WTC11 (cell line): Measurements from ENCODE around the gene DRD4.

Source experiments
- ETV6 ChIP-seq: sonication (generic); formaldehyde crosslinking; IDR thresholded peaks from 2 replicates; pipeline ENCODE4 v1.8.1; 2022; ENCODE audit warnings: mild to moderate bottlenecking, missing genetic modification reagents
- FOXP1 ChIP-seq: sonication (generic); formaldehyde crosslinking; IDR thresholded peaks from 2 replicates; pipeline ENCODE4 v1.8.0; 2022; ENCODE audit warnings: missing genetic modification reagents, mild to moderate bottlenecking, moderate library complexity, borderline replicate concordance
- IRF2 ChIP-seq: sonication (generic); formaldehyde crosslinking; IDR thresholded peaks from 2 replicates; pipeline ENCODE4 v1.8.0; 2022; ENCODE audit warnings: low read depth, missing genetic modification reagents, borderline replicate concordance
- JAZF1 ChIP-seq: fragments of 250-450 bp; sonication (Bioruptor Pico); IDR thresholded peaks from 2 replicates; pipeline ENCODE4 v1.9.0; 2021; ENCODE audit warnings: moderate library complexity, mild to moderate bottlenecking, inconsistent platforms
- JUN ChIP-seq: sonication (generic); formaldehyde crosslinking; IDR thresholded peaks from 2 replicates; pipeline ENCODE4 v1.8.0; 2023; ENCODE audit warnings: mild to moderate bottlenecking, missing genetic modification reagents
- NFATC4 ChIP-seq: fragments of 250-450 bp; sonication (Bioruptor Pico); IDR thresholded peaks from 2 replicates; pipeline ENCODE4 v1.9.0; 2021; ENCODE audit warnings: mild to moderate bottlenecking
- ZBTB21 ChIP-seq: sonication (generic); formaldehyde crosslinking; IDR thresholded peaks from 2 replicates; pipeline ENCODE4 v1.8.1; 2023; ENCODE audit warnings: mild to moderate bottlenecking, missing genetic modification reagents, borderline replicate concordance
- TF ChIP-seq, protein P1 (sequence below): fragments of 200-600 bp; IDR thresholded peaks from 2 replicates; pipeline ENCODE4 v1.8.0; 2022; ENCODE audit warnings: antibody characterized with exemption
- TF ChIP-seq, protein P2 (sequence below): sonication (generic); formaldehyde crosslinking; IDR thresholded peaks from 2 replicates; pipeline ENCODE4 v1.8.1; 2022; ENCODE audit warnings: mild to moderate bottlenecking, missing genetic modification reagents, moderate library complexity, borderline replicate concordance
- TF ChIP-seq, protein P3 (sequence below): sonication (generic); formaldehyde crosslinking; IDR thresholded peaks from 2 replicates; pipeline ENCODE4 v1.8.1; 2022; ENCODE audit warnings: low read depth, missing genetic modification reagents, borderline replicate concordance
- TF ChIP-seq, protein P4 (sequence below): sonication (generic); formaldehyde crosslinking; IDR thresholded peaks from 2 replicates; pipeline ENCODE4 v1.8.0; 2022; ENCODE audit warnings: mild to moderate bottlenecking, missing genetic modification reagents

DNA sequence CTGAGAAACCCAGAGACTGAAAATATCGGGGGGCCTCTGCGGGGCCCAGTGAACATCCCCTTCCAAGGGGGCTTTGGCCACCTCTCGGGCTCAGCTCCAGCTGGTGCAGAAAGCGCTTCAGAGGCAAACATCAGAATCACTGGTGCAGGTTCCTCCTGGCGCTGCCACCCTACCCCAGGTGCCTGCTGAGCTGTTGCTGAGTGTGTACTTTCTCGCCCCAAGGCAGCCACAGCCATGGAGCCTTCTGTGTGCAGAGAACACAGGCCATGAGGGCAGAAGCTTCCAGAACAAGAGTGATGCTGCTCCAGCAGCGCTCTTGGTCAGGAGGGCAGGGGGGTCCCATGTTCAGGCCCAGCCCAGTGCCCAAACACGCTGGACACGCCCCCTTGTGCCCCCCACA lies 6.3 kb downstream of the DRD4 start:
- TF ChIP-seq JAZF1 (CRISPR knock-in tag) (no peak), FOXP1 (CRISPR knock-in tag) (no peak), NFATC4 (CRISPR knock-in tag) (no peak), IRF2 (CRISPR knock-in tag) (no peak), JUN (no peak), ETV6 (no peak), ZBTB21 (no peak)
- TF ChIP-seq, protein P1, sequence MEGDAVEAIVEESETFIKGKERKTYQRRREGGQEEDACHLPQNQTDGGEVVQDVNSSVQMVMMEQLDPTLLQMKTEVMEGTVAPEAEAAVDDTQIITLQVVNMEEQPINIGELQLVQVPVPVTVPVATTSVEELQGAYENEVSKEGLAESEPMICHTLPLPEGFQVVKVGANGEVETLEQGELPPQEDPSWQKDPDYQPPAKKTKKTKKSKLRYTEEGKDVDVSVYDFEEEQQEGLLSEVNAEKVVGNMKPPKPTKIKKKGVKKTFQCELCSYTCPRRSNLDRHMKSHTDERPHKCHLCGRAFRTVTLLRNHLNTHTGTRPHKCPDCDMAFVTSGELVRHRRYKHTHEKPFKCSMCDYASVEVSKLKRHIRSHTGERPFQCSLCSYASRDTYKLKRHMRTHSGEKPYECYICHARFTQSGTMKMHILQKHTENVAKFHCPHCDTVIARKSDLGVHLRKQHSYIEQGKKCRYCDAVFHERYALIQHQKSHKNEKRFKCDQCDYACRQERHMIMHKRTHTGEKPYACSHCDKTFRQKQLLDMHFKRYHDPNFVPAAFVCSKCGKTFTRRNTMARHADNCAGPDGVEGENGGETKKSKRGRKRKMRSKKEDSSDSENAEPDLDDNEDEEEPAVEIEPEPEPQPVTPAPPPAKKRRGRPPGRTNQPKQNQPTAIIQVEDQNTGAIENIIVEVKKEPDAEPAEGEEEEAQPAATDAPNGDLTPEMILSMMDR: no peak
- TF ChIP-seq, protein P2, sequence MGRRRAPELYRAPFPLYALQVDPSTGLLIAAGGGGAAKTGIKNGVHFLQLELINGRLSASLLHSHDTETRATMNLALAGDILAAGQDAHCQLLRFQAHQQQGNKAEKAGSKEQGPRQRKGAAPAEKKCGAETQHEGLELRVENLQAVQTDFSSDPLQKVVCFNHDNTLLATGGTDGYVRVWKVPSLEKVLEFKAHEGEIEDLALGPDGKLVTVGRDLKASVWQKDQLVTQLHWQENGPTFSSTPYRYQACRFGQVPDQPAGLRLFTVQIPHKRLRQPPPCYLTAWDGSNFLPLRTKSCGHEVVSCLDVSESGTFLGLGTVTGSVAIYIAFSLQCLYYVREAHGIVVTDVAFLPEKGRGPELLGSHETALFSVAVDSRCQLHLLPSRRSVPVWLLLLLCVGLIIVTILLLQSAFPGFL: no peak
- TF ChIP-seq, protein P3, sequence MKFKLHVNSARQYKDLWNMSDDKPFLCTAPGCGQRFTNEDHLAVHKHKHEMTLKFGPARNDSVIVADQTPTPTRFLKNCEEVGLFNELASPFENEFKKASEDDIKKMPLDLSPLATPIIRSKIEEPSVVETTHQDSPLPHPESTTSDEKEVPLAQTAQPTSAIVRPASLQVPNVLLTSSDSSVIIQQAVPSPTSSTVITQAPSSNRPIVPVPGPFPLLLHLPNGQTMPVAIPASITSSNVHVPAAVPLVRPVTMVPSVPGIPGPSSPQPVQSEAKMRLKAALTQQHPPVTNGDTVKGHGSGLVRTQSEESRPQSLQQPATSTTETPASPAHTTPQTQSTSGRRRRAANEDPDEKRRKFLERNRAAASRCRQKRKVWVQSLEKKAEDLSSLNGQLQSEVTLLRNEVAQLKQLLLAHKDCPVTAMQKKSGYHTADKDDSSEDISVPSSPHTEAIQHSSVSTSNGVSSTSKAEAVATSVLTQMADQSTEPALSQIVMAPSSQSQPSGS (CRISPR knock-in tag): no peak
- TF ChIP-seq, protein P4, sequence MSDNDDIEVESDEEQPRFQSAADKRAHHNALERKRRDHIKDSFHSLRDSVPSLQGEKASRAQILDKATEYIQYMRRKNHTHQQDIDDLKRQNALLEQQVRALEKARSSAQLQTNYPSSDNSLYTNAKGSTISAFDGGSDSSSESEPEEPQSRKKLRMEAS (CRISPR knock-in tag): no peak
